NT2/D1 (cell line): ENCODE measurements around the gene TRAPPC8.

Experiments
- SUZ12 ChIP-seq: IDR thresholded peaks from 2 replicates; pipeline ENCODE4 v1.6.1; 2011; ENCODE audit not compliant: insufficient read length, insufficient read depth; ENCODE audit errors: extremely low read depth
- YY1 ChIP-seq: IDR thresholded peaks from 2 replicates; pipeline ENCODE4 v1.6.1; 2011; ENCODE audit not compliant: insufficient read length, insufficient read depth

DNA sequence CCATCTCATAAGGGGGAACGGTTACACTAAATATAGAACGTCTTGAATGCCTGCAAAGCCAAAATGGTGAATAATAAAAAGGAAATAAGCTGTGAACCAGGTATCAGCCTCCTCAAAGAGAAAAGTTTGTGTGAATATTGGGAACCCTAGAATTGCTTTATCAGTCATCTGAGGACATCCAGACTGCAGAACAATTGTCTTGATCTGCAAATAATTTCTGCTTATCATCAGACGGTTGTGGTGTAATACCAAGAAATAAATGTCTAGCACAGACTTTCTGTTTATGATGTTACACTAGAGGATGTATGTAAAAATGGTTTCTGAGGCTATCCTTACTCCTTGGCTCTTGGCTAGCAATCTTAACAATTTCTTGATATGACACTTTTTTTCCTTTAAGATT is 128.8 kb downstream of the TRAPPC8 start:
- TF ChIP-seq YY1 (no peak), SUZ12 (no peak)
